ENCODE measurements around the gene ABCD2. TPM values are rescaled to one million over a fixed set of nuclear protein-coding genes. Genes with fewer than 3 reads are reported as not detected.

ABCD2 gene
- total RNA-seq, 2 experiments from 2014 or later: 1.6 to 2.2 TPM

DNA sequence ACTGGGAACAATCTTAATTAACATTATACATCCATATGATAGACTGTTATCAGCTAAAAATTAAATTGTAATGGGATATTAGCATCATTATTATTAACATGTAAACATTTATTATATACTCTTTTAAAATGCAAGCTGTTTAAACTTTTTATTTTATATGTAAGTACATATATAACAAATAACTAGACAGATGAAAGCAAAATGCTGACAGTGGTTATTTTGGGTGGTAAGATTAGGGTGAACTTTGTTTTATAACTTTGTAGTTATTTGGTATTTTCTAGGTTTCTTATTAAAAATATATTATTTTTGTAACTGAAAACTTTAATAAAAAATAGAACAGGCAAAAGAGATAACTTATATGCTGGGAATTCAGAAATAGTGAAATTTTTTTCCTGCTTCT lies 114.0 kb downstream of the ABCD2 start:
- ChIA-PET CTCF (interaction anchor here (0.8 to 1.3 kb wide), 2 partner anchors 19 kb away, joined by 3 read pairs; no protein-coding TSS in a partner anchor), POLR2A (no interaction called here)
- Histone ChIP-seq H3K4me1 (ENCODE audit: insufficient read depth, low read length) (no peaks in the 10 kb centered on the region), H3K27ac (ENCODE audit: low read depth in 1 of 2, low read length in 2 of 2) (no peak overlapping the region), H3K4me3 (ENCODE audit: low read length) (no peak overlapping the region), H3K27me3 (ENCODE audit: control insufficient read depth in 1 of 2, insufficient read depth in 2 of 2, low read length in 2 of 2) (no peaks in the 10 kb centered on the region), H3K9me3 (ENCODE audit: control insufficient read depth in 1 of 2, insufficient read depth in 1 of 2, low read length in 2 of 2) (peaks cover 0 to 8% of the 10 kb centered on the region in 2 experiments), H3K36me3 (ENCODE audit: insufficient read depth, low read length) (no peaks in the 10 kb centered on the region)
- Mint-ChIP-seq H3K36me3 (ENCODE audit: low read depth) (peaks cover under 1% of the 10 kb centered on the region), H3K4me1 (ENCODE audit: low read depth) (no peaks in the 10 kb centered on the region), H3K9me3 (no peaks in the 10 kb centered on the region), H3K4me3 (no peak overlapping the region), H3K27me3 (no peaks in the 10 kb centered on the region), H3K27ac (no peak overlapping the region)
- ATAC-seq (ENCODE audit: poor library complexity) (no peak), DNase-seq (no peak)
- intact Hi-C loops (cut with DNase I, micrococcal nuclease): no loop called here
- TF ChIP-seq, protein P1, sequence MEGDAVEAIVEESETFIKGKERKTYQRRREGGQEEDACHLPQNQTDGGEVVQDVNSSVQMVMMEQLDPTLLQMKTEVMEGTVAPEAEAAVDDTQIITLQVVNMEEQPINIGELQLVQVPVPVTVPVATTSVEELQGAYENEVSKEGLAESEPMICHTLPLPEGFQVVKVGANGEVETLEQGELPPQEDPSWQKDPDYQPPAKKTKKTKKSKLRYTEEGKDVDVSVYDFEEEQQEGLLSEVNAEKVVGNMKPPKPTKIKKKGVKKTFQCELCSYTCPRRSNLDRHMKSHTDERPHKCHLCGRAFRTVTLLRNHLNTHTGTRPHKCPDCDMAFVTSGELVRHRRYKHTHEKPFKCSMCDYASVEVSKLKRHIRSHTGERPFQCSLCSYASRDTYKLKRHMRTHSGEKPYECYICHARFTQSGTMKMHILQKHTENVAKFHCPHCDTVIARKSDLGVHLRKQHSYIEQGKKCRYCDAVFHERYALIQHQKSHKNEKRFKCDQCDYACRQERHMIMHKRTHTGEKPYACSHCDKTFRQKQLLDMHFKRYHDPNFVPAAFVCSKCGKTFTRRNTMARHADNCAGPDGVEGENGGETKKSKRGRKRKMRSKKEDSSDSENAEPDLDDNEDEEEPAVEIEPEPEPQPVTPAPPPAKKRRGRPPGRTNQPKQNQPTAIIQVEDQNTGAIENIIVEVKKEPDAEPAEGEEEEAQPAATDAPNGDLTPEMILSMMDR (IDR thresholded peaks at IDR 0.05): no peak

DNA sequence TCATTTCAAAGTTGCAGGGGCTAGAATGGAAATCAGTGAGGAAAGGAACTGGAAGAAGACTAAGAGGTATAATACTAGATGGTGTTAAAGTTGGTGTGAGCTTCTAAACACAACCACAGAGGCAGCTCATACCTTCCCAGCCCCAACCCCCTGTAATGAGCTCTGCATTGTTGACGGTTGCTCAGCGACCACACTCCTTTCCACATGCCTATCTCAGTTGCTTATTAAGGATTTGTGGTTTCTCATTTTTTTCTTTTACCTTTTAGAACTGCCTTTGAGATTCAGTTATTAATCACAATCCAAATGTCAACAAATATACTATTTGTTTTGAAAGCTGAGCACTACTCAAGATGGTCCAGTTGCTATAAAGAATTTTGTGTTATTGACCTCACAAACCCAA lies 114.6 kb downstream of the ABCD2 start:
- H3K4me1 Mint-ChIP-seq (ENCODE audit: low read depth): no peaks in the 10 kb centered on the region
- intact Hi-C loops (cut with DNase I, micrococcal nuclease): no loop called here
- Histone ChIP-seq H3K36me3 (ENCODE audit: insufficient read depth, low read length) (no peaks in the 10 kb centered on the region), H3K27me3 (ENCODE audit: control insufficient read depth in 1 of 2, insufficient read depth in 2 of 2, low read length in 2 of 2) (no peaks in the 10 kb centered on the region), H3K4me3 (ENCODE audit: low read length) (no peak overlapping the region), H3K9me3 (ENCODE audit: control insufficient read depth in 1 of 2, insufficient read depth in 1 of 2, low read length in 2 of 2) (peaks cover 0 to 2% of the 10 kb centered on the region in 2 experiments), H3K27ac (ENCODE audit: low read depth in 1 of 2, low read length in 2 of 2) (no peak overlapping the region), H3K4me1 (ENCODE audit: insufficient read depth, low read length) (no peaks in the 10 kb centered on the region)
- H3K36me3 Mint-ChIP-seq (ENCODE audit: low read depth): no peaks in the 10 kb centered on the region
- ChIA-PET CTCF (interaction anchor here (1.3 kb wide), 1 partner anchor 19 kb away, joined by 3 read pairs; no protein-coding TSS in a partner anchor), POLR2A (interaction anchor here (0.6 kb wide), 1 partner anchor 1880 kb away, joined by 3 read pairs; no protein-coding TSS in a partner anchor)
- H3K9me3 Mint-ChIP-seq: no peaks in the 10 kb centered on the region
- no peaks in the 10 kb centered on the region for H3K27me3 Mint-ChIP-seq
- ATAC-seq (ENCODE audit: poor library complexity) (no peak), DNase-seq (no peak)
- no peak overlapping the region for H3K27ac Mint-ChIP-seq
- no peak overlapping the region for H3K4me3 Mint-ChIP-seq
- TF ChIP-seq, protein P1 (IDR thresholded peaks at IDR 0.05): no peak

GRCh38 chr12:39503439-39503838 lies 116.2 kb downstream of the ABCD2 start:
- H3K36me3 ChIP-seq (ENCODE audit: insufficient read depth, low read length): no peaks in the 10 kb centered on the region
- no peak for ATAC-seq (ENCODE audit: poor library complexity)
- no peak for DNase-seq
- no peaks in the 10 kb centered on the region for H3K27me3 Mint-ChIP-seq
- H3K27ac ChIP-seq (ENCODE audit: low read depth in 1 of 2, low read length in 2 of 2): no peak overlapping the region
- ChIA-PET POLR2A (no interaction called here), CTCF (no interaction called here)
- no peak overlapping the region for H3K4me3 ChIP-seq (ENCODE audit: low read length)
- no peak overlapping the region for H3K27ac Mint-ChIP-seq
- H3K4me1 Mint-ChIP-seq (ENCODE audit: low read depth): no peaks in the 10 kb centered on the region
- no peaks in the 10 kb centered on the region for H3K9me3 Mint-ChIP-seq
- H3K4me1 ChIP-seq (ENCODE audit: insufficient read depth, low read length): no peaks in the 10 kb centered on the region
- H3K27me3 ChIP-seq (ENCODE audit: control insufficient read depth in 1 of 2, insufficient read depth in 2 of 2, low read length in 2 of 2): no peaks in the 10 kb centered on the region
- intact Hi-C loops (cut with DNase I, micrococcal nuclease): no loop called here
- no peaks in the 10 kb centered on the region for H3K36me3 Mint-ChIP-seq (ENCODE audit: low read depth)
- no peaks in the 10 kb centered on the region for H3K9me3 ChIP-seq (ENCODE audit: control insufficient read depth in 1 of 2, insufficient read depth in 1 of 2, low read length in 2 of 2)
- H3K4me3 Mint-ChIP-seq: no peak overlapping the region
- TF ChIP-seq, protein P1 (IDR thresholded peaks at IDR 0.05): no peak

Data from CD4-positive, alpha-beta T cell (primary cell).